Common myeloid progenitor, CD34-positive (primary cell): ENCODE data around the gene HRC.

Source experiments
- CTCF ChIA-PET: fragments of 350-600 bp; sonication (Branson Sonifier 250); formaldehyde crosslinking; loops from one replicate; lab custom pipeline; 2021; ENCODE audit warnings: antibody characterized with exemption; lab: Charles Lee
- POLR2A ChIA-PET: fragments of 350-600 bp; sonication (Branson Sonifier 250); formaldehyde crosslinking; loops from one replicate; lab custom pipeline; 2021; ENCODE audit warnings: antibody characterized with exemption; lab: Charles Lee
- DNase-seq, 3 donors: peaks; one replicate each; pipeline versions ENCODE4 v3.0.0 to v3.0.0-alpha.2; 2013
- H3K27ac ChIP-seq, 2 experiments: 1 replicate in 1 of 2; 2 replicates in 1 of 2; pipeline ENCODE4 v1.7.0; 2013; ENCODE audit warnings: inconsistent platforms in 2 of 2, low read length in 2 of 2, mild to moderate bottlenecking in 2 of 2, low read depth in 1 of 2, moderate library complexity in 1 of 2; ENCODE audit not compliant: severe bottlenecking in 2 of 2, insufficient read depth in 1 of 2, poor library complexity in 1 of 2
- H3K27me3 ChIP-seq, 5 experiments: replicated peaks in 2 of 5; 1 replicate in 3 of 5; 2 replicates in 2 of 5; pipeline versions ENCODE4 v1.6.1 to v1.7.0; 2013; ENCODE audit warnings: low read length in 4 of 5, mild to moderate bottlenecking in 2 of 5, moderate library complexity in 2 of 5, inconsistent platforms in 1 of 5; ENCODE audit not compliant: insufficient read depth in 5 of 5, control insufficient read depth in 4 of 5
- H3K36me3 ChIP-seq, 4 experiments: 1 replicate in 2 of 4; 2 replicates in 2 of 4; pipeline versions ENCODE4 v1.6.1 to v1.7.0; 2013; ENCODE audit warnings: low read length in 3 of 4, control low read depth in 1 of 4, mild to moderate bottlenecking in 1 of 4; ENCODE audit not compliant: control insufficient read depth in 4 of 4, insufficient read depth in 4 of 4
- H3K4me1 ChIP-seq, 4 experiments: 1 replicate in 3 of 4; 2 replicates in 1 of 4; pipeline versions ENCODE4 v1.6.1 to v1.7.1; 2013; ENCODE audit warnings: low read length in 3 of 4, mild to moderate bottlenecking in 3 of 4, control low read depth in 1 of 4, inconsistent platforms in 1 of 4, moderate library complexity in 1 of 4; ENCODE audit not compliant: control insufficient read depth in 4 of 4, insufficient read depth in 4 of 4; ENCODE audit errors: control extremely low read depth in 1 of 4
- H3K4me3 ChIP-seq, 7 experiments: 1 replicate in 4 of 7; 2 replicates in 3 of 7; pipeline versions ENCODE4 v1.5.1 to v1.7.0; 2013; ENCODE audit warnings: mild to moderate bottlenecking in 7 of 7, low read length in 6 of 7, moderate library complexity in 6 of 7, inconsistent platforms in 2 of 7, low read depth in 2 of 7, control low read depth in 1 of 7; ENCODE audit not compliant: insufficient read depth in 4 of 7, control insufficient read depth in 1 of 7; ENCODE audit errors: extremely low read depth in 1 of 7
- H3K9me3 ChIP-seq, 5 experiments: 1 replicate in 4 of 5; 2 replicates in 1 of 5; pipeline versions ENCODE4 v1.6.1 to v1.7.1; 2013; ENCODE audit warnings: low read length in 4 of 5, mild to moderate bottlenecking in 2 of 5, inconsistent platforms in 1 of 5, low read depth in 1 of 5, moderate library complexity in 1 of 5; ENCODE audit not compliant: control insufficient read depth in 4 of 5, insufficient read depth in 2 of 5; ENCODE audit errors: control extremely low read depth in 1 of 5
- WGBS: methylation state at CpG from one replicate; pipeline ENCODE4 v1.1.5; 2013; ENCODE audit not compliant: insufficient coverage; 5-methylcytosine and 5-hydroxymethylcytosine counted together

Gene HRC

GRCh38 chr19:49180659-49181058 is 25.5 kb upstream of the HRC start:
- Histone ChIP-seq H3K36me3 (no peaks in the 10 kb centered on the region), H3K27me3 (no peaks in the 10 kb centered on the region), H3K4me1 (peaks cover 0 to 3% (median 0%) of the 10 kb centered on the region in 4 experiments), H3K9me3 (peaks cover 0 to 5% (median 2%) of the 10 kb centered on the region in 5 experiments), H3K4me3 (no peak overlapping the region), H3K27ac (no peak overlapping the region)
- DNase-seq, result no peak
- ChIA-PET POLR2A (no interaction called here), CTCF (interaction anchor here (0.6 kb wide), 1 partner anchor 124 kb away, joined by 3 read pairs; no protein-coding TSS in a partner anchor)
- 94% methylated on average over 4 of the region's 4 CpGs for WGBS

GRCh38 chr19:49173198-49173597 is 18.0 kb upstream of the HRC start:
- ChIA-PET CTCF (no interaction called here), POLR2A (no interaction called here)
- WGBS, result 96% methylated on average over 2 of the region's 2 CpGs
- no peak for DNase-seq
- Histone ChIP-seq H3K4me1 (peaks cover 0 to 3% (median 0%) of the 10 kb centered on the region in 4 experiments), H3K27ac (no peak overlapping the region), H3K36me3 (no peaks in the 10 kb centered on the region), H3K4me3 (no peak overlapping the region), H3K9me3 (no peaks in the 10 kb centered on the region), H3K27me3 (no peaks in the 10 kb centered on the region)

DNA sequence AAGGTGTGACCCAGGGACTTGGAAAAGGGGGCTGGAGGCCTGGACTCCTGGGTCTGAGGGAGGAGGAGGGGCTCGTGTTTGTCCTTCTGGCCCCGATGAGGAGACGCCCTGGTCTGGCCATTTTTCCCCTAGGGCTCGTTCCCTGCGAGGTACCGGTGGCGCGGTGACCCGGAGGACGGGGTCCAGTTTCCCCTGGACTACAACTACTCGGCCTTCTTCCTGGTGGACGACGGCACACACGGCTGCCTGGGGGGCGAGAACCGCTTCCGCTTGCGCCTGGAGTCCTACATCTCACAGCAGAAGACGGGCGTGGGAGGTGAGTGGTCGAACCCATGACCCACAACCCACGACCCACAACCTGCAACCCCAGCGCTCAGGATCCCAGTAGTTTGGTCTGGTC is 13.2 kb upstream of the HRC start:
- no peak overlapping the region for H3K27ac ChIP-seq
- no peaks in the 10 kb centered on the region for H3K36me3 ChIP-seq
- peaks cover 0 to 3% (median 0%) of the 10 kb centered on the region in 5 experiments for H3K27me3 ChIP-seq
- WGBS, result 98% methylated on average over 22 of the region's 23 CpGs
- ChIA-PET POLR2A (no interaction called here), CTCF (no interaction called here)
- no peaks in the 10 kb centered on the region for H3K9me3 ChIP-seq
- H3K4me3 ChIP-seq, result no peak overlapping the region
- DNase-seq, result no peak
- H3K4me1 ChIP-seq, result no peaks in the 10 kb centered on the region

DNA sequence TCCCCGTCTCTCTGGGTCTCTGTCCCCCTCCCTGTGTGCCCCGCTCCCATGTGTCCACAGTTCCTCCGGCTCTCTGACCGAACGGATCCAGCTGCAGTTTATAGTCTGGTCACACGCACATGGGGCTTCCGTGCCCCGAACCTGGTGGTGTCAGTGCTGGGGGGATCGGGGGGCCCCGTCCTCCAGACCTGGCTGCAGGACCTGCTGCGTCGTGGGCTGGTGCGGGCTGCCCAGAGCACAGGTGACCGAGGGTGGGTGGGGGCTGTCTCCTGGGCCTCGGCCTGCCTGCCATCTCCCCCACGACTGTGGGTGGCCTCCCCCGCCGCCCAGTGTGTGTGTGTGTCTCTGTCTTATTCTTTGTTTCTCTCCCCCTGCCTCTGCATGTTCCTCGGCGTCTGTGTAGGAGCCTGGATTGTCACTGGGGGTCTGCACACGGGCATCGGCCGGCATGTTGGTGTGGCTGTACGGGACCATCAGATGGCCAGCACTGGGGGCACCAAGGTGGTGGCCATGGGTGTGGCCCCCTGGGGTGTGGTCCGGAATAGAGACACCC is 12.7 kb upstream of the HRC start:
- Histone ChIP-seq H3K9me3 (no peaks in the 10 kb centered on the region), H3K27ac (no peak overlapping the region), H3K4me3 (no peak overlapping the region), H3K27me3 (peaks cover 0 to 3% (median 0%) of the 10 kb centered on the region in 5 experiments), H3K36me3 (no peaks in the 10 kb centered on the region), H3K4me1 (no peaks in the 10 kb centered on the region)
- no peak for DNase-seq
- 98% methylated on average over 19 of the region's 25 CpGs for WGBS
- ChIA-PET POLR2A (no interaction called here), CTCF (no interaction called here)

DNA sequence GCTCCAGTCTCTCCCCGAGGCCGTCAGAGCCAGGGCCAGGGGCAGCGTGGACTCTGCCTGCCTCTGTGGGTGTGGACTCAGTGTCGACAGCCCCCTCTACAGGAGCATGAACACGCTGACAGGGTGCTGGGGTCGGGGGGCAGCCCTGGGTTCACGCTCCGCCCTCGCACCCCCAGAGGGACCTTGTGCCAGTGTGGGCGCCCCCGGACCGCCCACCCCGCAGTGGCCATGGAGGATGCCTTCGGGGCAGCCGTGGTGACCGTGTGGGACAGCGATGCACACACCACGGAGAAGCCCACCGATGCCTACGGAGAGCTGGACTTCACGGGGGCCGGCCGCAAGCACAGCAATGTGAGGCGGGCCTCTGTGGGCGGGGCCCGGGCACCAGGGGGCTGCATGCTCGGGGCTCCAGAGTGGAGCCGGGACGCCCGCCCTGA is 10.7 kb upstream of the HRC start:
- WGBS, result 92% methylated on average over 30 of the region's 30 CpGs
- ChIA-PET CTCF (no interaction called here), POLR2A (no interaction called here)
- no peak overlapping the region for H3K4me3 ChIP-seq
- DNase-seq, result no peak
- H3K4me1 ChIP-seq, result no peaks in the 10 kb centered on the region
- peaks cover 0 to 3% (median 0%) of the 10 kb centered on the region in 5 experiments for H3K27me3 ChIP-seq
- H3K36me3 ChIP-seq, result no peaks in the 10 kb centered on the region
- no peak overlapping the region for H3K27ac ChIP-seq
- no peaks in the 10 kb centered on the region for H3K9me3 ChIP-seq

DNA sequence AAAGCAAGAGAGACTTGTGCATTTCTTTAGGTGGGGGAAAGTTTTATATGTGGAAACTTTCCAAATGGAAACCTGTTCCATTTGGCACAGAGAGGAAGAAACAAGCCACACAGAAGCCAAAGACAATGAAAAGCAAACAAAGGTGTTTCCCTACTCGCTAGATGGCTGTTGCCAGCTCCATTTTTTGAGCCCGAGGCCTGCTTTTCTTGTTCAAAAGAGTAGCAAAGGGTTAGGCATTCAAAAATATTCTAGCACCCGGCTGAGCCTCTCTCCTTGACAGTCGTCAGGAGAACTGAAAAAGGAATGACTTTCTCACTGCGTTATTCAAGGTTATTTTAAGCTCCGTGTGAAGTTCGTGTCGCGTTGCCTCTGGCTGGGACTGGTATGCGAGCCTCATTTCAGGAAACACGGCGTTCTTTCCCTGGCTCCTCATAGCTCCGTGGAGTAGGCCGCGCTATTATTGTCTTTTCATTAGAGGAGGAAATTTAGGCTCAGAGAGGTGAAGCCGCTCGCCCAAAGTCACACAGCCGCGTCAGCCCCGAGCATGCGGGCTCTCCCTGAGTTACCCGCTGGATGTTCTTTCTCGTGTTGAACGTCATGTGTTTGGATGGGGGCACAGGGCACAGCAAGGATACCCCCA is 10.0 kb upstream of the HRC start:
- CTCF ChIA-PET, result no interaction called here
- Histone ChIP-seq H3K4me1 (no peaks in the 10 kb centered on the region), H3K9me3 (no peaks in the 10 kb centered on the region), H3K27ac (no peak overlapping the region), H3K36me3 (no peaks in the 10 kb centered on the region), H3K27me3 (peaks cover 0 to 3% (median 0%) of the 10 kb centered on the region in 5 experiments), H3K4me3 (no peak overlapping the region)
- no peak for DNase-seq
- POLR2A ChIA-PET, result no interaction called here
- WGBS, result 95% methylated on average over 24 of the region's 24 CpGs

DNA sequence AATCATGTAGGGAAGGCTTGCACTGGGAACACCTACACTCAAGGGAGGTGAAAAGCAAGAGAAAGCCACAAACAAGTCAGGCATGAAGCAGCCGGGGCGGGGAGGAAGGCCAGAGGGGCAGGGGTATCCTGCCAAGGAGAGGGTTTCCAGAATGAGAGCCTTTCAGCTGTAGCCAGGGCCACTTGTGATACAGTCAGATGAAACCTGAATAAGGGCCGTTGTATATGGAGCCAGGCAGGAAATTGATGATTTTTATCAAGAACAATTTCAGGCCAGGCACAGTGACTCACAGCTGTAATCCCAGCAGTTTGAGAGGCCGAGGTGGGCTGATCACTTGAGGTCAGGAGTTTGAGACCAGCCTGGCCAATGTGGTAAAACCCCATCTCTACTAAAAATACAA is 6.8 kb upstream of the HRC start:
- ChIA-PET POLR2A (no interaction called here), CTCF (interaction anchor here (1.1 to 2.1 kb wide), 2 partner anchors 14 to 64 kb away, joined by 3 to 5 read pairs; no protein-coding TSS in a partner anchor)
- WGBS, result 73% methylated on average over 4 of the region's 4 CpGs
- H3K4me1 ChIP-seq, result peaks cover 0 to 13% (median 10%) of the 10 kb centered on the region in 4 experiments
- H3K9me3 ChIP-seq, result no peaks in the 10 kb centered on the region
- no peaks in the 10 kb centered on the region for H3K36me3 ChIP-seq
- no peak overlapping the region for H3K4me3 ChIP-seq
- H3K27me3 ChIP-seq, result peaks cover 0 to 9% (median 5%) of the 10 kb centered on the region in 5 experiments
- no peak for DNase-seq
- H3K27ac ChIP-seq, result no peak overlapping the region
